DOHH2 (cell line): ENCODE results near the gene GBF1.

Experiments used
- H3F3A ChIP-seq: fragments of 200-600 bp; sonication (generic), shearing (Covaris generic); 2 replicates; pipeline ENCODE4 v1.6.0; 2016; ENCODE audit warnings: antibody characterized with exemption, mild to moderate bottlenecking; ENCODE audit not compliant: control insufficient read depth, insufficient read depth
- H3K27ac ChIP-seq: fragments of 200-600 bp; sonication (generic); 2 replicates; pipeline ENCODE4 v1.5.1; 2014; ENCODE audit warnings: low read depth, mild to moderate bottlenecking, low read length, moderate library complexity
- H3K27me3 ChIP-seq: fragments of 200-600 bp; sonication (generic); 2 replicates; pipeline ENCODE4 v1.6.1; 2014; ENCODE audit warnings: mild to moderate bottlenecking, low read length, mixed read lengths; ENCODE audit not compliant: control insufficient read depth
- H3K36me3 ChIP-seq: fragments of 200-600 bp; sonication (generic); 2 replicates; pipeline ENCODE4 v1.6.1; 2014; ENCODE audit warnings: mild to moderate bottlenecking, low read length, moderate library complexity, mixed read lengths; ENCODE audit not compliant: control insufficient read depth
- H3K4me1 ChIP-seq: fragments of 200-600 bp; sonication (generic); 2 replicates; pipeline ENCODE4 v1.6.1; 2014; ENCODE audit warnings: mild to moderate bottlenecking, low read length, mixed read lengths; ENCODE audit not compliant: control insufficient read depth
- H3K4me2 ChIP-seq: fragments of 200-600 bp; sonication (generic); 2 replicates; pipeline ENCODE4 v1.6.0; 2014; ENCODE audit warnings: mild to moderate bottlenecking, low read length, moderate library complexity
- H3K4me3 ChIP-seq: fragments of 200-600 bp; sonication (generic); 2 replicates; pipeline ENCODE4 v1.5.1; 2014; ENCODE audit warnings: mild to moderate bottlenecking, low read length, mixed read lengths
- H3K79me2 ChIP-seq: fragments of 200-600 bp; sonication (generic); 2 replicates; pipeline ENCODE4 v1.6.1; 2014; ENCODE audit warnings: mild to moderate bottlenecking, low read length, mixed read lengths; ENCODE audit not compliant: control insufficient read depth
- H3K9me2 ChIP-seq: fragments of 200-600 bp; sonication (generic); replicated peaks from 2 replicates; pipeline ENCODE4 v1.6.1; 2014; ENCODE audit warnings: mild to moderate bottlenecking, low read length, mixed read lengths; ENCODE audit not compliant: control insufficient read depth
- H3K9me3 ChIP-seq: fragments of 200-600 bp; sonication (generic); 2 replicates; pipeline ENCODE4 v1.6.1; 2014; ENCODE audit warnings: antibody characterized with exemption, low read length, mixed read lengths; ENCODE audit not compliant: control insufficient read depth, insufficient read depth
- H4K20me1 ChIP-seq: fragments of 200-600 bp; sonication (generic); 2 replicates; pipeline ENCODE4 v1.6.0; 2014; ENCODE audit warnings: low read depth, mild to moderate bottlenecking, antibody characterized with exemption, low read length, moderate library complexity; ENCODE audit not compliant: control insufficient read depth, insufficient read depth
- EZH2phosphoT487 ChIP-seq: fragments of 200-600 bp; sonication (generic); IDR thresholded peaks from 2 replicates; pipeline ENCODE4 v1.6.1; 2017; ENCODE audit warnings: borderline replicate concordance, mild to moderate bottlenecking, antibody characterized with exemption, low read length, moderate library complexity, mixed read lengths
- TF ChIP-seq, protein P1 (sequence below): fragments of 200-600 bp; sonication (generic); IDR thresholded peaks from one replicate; pipeline ENCODE4 v1.5.1; 2014; ENCODE audit warnings: antibody characterized with exemption, mild to moderate bottlenecking, low read depth, low read length; ENCODE audit not compliant: poor library complexity, severe bottlenecking

Gene GBF1

DNA sequence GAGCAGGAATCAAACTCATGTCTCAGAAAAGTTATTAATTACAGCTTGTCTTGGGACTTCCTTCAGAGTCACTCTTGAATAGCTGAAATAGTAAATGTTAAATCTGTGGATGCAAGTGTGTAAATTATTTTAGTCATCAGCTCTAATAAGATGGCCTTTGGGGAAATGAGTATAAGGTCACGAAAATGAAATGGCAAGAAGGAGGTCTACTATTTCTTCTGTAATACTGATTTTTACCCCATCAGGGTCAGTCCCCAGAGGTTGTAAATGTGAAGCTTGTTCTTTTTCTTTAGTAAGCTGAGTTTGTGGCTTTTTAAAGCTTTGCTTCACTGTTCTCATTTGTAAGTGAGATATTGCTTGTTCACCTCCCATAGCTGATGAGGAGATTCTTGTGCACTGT, 63.9 kb downstream of the GBF1 start:
- no peak for TF ChIP-seq EZH2phosphoT487
- TF ChIP-seq, protein P1, sequence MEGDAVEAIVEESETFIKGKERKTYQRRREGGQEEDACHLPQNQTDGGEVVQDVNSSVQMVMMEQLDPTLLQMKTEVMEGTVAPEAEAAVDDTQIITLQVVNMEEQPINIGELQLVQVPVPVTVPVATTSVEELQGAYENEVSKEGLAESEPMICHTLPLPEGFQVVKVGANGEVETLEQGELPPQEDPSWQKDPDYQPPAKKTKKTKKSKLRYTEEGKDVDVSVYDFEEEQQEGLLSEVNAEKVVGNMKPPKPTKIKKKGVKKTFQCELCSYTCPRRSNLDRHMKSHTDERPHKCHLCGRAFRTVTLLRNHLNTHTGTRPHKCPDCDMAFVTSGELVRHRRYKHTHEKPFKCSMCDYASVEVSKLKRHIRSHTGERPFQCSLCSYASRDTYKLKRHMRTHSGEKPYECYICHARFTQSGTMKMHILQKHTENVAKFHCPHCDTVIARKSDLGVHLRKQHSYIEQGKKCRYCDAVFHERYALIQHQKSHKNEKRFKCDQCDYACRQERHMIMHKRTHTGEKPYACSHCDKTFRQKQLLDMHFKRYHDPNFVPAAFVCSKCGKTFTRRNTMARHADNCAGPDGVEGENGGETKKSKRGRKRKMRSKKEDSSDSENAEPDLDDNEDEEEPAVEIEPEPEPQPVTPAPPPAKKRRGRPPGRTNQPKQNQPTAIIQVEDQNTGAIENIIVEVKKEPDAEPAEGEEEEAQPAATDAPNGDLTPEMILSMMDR: no peak
- Histone ChIP-seq H4K20me1 (peaks cover 11% of the 10 kb centered on the region; the same call in 1 of the 2 replicates), H3F3A (no peaks in the 10 kb centered on the region), H3K79me2 (peaks cover 38% of the 10 kb centered on the region), H3K4me3 (no peak overlapping the region), H3K36me3 (no peaks in the 10 kb centered on the region), H3K9me3 (no peaks in the 10 kb centered on the region), H3K27me3 (no peaks in the 10 kb centered on the region), H3K4me1 (no peaks in the 10 kb centered on the region), H3K4me2 (no peak overlapping the region), H3K27ac (no peak overlapping the region), H3K9me2 (no peaks in the 10 kb centered on the region)

DNA sequence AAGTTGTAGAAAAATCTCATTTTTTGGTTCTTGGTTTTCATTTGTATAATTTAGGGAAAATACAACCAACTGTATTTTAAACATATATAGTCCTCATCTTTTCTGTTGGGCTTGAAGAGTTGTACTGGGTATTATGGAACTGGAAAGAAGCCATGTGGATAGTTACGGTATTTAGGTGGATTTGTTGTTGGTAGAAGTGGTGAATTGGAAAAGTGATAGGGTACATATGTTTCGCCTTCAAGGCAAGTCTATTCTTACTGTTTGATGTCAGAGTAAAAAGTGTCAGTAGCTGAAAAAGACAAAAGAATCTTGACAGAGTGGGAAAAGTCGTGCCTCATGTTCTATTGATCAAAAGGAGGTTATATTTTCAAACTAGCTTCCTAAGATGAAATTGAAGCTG, 64.6 kb downstream of the GBF1 start:
- no peak for TF ChIP-seq EZH2phosphoT487
- TF ChIP-seq, protein P1: no peak
- Histone ChIP-seq H3K79me2 (peaks cover 38% of the 10 kb centered on the region), H3K4me3 (no peak overlapping the region)

DNA sequence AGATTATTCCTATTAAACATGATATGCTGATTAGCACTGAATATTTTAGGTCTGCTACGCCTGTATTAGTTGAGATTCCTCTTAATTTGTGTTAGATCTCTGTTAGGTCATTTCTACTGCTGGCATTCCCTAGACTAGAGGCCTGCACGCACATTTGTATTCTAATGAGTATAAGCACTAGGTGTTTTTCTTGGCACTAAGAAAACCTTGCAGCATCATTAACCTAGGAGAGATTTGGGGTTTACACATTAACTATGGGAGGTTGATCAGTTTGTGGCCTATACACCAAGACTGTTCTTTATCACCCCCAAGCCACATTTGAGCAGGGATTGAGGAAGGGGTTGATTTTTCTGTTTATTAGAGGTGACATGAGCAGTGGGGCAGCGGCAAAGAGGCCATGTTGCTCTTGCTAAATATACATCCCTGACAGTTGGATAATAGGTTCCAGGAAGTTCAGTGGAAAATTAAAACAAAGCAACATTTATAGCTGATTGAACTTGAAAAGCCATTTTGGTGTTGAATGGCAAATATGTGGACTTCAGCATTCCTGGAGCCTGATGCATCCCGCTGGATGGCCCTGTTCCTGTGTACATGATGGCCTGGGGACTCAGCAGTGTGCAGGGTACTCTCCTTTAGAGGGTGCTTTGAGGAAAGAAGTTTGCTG, 65.2 kb downstream of the GBF1 start:
- Histone ChIP-seq H3K4me3 (no peak overlapping the region), H3K9me3 (no peaks in the 10 kb centered on the region), H3K4me1 (no peaks in the 10 kb centered on the region), H4K20me1 (peaks cover 11% of the 10 kb centered on the region; the same call in 1 of the 2 replicates), H3K79me2 (peaks cover 38% of the 10 kb centered on the region), H3K27ac (no peak overlapping the region), H3K4me2 (no peak overlapping the region), H3F3A (no peaks in the 10 kb centered on the region), H3K27me3 (no peaks in the 10 kb centered on the region), H3K36me3 (no peaks in the 10 kb centered on the region), H3K9me2 (no peaks in the 10 kb centered on the region)
- TF ChIP-seq, protein P1: no peak

More for the DNA sequence above, 64.6 kb downstream of the GBF1 start:
- Histone ChIP-seq H3K9me2 (no peaks in the 10 kb centered on the region), H3K36me3 (no peaks in the 10 kb centered on the region), H3K27me3 (no peaks in the 10 kb centered on the region), H3K4me2 (no peak overlapping the region), H4K20me1 (peaks cover 11% of the 10 kb centered on the region; the same call in 1 of the 2 replicates), H3F3A (no peaks in the 10 kb centered on the region), H3K27ac (no peak overlapping the region), H3K9me3 (no peaks in the 10 kb centered on the region), H3K4me1 (no peaks in the 10 kb centered on the region)
